NCI-H524 (cell line): ENCODE results near the gene PLA2G12A.
"Not testable (repeated sequence)": the region's sequence is repeated elsewhere in the genome, so short reads cannot be mapped to it uniquely, and the experiment has no call there.

Experiments
- DNase-seq, 2 experiments: peaks; one replicate each; lab custom pipeline; 2025; lab: John Stamatoyannopoulos, UW

The PLA2G12A gene

DNA sequence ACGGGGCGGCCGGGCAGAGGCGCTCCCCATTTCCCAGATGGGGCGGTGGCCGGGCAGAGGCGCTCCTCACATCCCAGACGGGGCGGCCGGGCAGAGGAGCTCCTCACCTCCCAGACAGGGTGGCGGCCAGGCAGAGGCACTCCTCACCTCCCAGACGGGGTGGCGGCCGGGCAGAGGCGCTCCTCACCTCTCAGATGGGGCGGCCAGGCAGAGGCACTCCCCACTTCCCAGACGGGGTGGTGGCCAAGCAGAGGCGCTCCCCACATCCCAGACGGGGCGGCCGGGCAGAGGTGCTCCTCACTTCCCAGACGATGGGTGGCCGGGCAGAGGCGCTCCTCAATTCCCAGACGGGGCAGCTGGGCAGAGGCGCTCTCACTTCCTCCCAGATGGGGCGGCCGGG lies 51.4 kb downstream of the PLA2G12A start:
- DNase-seq = not testable (repeated sequence)

DNA sequence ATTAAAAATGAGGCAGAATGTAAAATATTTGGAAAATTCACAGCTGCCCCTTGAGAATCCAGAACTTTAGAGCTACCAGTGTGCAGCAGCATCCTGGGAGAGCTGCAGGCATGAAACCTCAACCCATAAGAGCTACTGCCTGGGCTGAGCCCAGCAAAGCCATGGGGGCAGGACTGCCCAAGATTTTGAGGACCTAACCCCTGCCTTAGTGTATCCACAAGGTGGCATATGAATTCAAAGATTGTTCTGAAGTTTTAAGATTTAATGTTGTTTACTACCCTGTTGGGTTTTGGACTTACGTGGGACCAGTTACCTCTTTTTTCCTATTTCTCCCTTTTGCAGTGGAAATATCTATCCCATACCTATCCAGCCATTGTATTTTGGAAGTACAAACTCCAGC lies 53.0 kb downstream of the PLA2G12A start:
- no peak for DNase-seq

DNA sequence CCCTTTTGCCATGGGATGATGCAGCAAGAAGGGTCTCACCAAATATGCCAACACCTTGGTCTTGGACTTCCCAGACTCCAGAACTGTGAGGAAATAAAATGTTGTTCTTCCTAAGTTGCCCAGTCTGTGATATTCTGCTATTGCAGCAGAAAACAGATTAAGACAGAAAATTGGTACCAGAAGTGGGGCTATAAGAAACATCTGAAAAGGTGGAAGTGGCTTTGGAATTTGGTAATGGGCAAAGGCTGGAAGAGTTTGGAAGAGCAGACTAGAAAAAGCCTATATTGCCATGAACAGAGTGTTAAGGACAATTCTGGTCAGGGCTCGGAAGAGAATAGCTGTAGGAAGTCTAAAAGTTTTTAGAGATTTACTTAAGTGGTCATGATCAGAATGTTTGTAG lies 54.0 kb downstream of the PLA2G12A start:
- DNase-seq = no peak

DNA sequence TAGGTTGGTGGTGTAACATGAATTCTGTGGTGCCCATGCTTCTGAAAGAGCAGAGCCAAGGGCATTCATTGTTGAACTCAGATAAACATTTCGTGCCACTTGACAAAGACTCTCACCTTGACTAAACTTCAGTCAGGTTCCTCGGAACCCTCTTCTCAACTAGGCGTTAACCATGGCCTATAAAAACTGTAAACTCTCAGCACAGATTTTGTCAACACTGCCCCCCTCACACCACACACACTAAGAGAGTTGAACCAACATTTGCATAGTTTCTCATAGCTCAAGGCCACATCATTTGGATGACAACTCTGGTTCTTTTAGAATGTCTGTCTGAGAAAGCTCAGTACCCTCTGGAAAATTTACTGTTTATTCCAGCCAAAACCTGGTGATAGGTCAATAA lies 54.7 kb downstream of the PLA2G12A start:
- DNase-seq = no peak

DNA sequence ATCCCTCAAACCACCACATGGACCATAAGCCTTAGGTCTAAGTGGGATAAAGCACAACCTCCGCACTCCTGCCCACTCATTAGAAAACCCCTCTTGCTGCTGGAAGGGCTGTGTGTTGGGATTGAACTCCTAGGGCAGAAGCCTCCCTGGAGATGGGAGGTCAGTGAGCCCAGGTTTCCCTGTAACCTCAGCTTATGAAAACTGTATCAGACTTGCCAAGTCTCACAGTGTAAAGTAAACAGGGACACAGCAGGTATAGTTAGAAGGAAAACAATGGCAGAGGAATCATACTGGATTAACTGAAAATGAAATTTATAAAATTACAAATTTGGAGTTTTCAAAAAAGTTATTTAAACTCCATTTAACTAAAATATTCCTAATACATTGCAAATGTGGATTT lies 56.6 kb downstream of the PLA2G12A start:
- DNase-seq = no peak

DNA sequence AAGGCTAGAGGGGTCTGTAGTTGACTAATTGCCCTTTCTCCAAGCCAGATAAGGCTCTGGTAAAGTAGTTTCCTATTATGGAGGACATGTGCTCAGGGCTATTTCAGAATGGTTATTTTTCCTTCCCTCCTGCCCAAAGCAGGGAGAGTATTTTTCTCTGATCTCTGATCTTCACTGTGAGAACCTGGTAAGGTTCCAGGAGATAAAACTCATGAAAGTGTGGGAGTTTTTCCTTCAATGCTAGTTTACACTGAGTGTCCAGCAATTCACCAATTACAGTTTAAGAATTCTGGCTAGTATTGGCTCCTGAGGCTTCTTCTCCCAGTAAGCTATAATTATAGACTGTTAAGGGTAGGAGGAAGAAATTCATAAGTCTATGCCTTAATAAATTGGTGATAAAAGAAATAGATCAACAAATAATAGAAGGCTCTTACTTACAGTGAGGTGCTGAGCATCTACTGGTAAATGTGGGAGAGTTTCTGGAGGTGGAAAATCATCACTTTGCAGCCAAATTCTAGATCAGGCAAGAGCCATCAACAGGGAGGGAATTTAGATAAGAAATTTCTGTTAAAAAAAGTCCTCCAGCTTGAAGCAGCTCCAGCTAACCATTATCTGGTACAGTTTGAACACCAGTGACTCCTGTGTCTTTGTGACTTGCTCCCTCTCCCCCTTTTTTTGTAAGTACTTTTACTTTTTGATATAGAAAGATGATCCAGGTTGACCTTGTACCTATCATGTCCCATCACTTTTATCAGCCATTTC lies 57.5 kb downstream of the PLA2G12A start:
- DNase-seq = no peak

DNA sequence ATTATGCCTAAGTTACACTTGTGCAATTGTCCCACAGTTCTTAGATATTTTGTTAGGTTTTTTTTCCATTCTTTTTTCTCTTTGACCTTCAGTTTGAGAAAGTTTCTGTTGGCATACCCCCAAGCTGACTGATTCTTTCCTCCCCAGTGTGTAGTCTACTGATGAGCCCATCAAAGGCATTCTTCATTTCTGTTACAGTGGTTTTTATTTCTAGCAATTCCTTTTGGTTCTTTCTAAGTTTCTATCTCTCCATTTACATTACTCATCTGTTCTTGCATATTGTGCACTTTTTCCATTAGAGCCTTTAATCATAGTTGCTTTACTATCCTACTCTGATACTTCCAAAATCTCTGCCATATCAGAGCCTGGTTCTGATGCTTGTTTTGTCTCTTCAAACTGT lies 58.5 kb downstream of the PLA2G12A start:
- no peak for DNase-seq

DNA sequence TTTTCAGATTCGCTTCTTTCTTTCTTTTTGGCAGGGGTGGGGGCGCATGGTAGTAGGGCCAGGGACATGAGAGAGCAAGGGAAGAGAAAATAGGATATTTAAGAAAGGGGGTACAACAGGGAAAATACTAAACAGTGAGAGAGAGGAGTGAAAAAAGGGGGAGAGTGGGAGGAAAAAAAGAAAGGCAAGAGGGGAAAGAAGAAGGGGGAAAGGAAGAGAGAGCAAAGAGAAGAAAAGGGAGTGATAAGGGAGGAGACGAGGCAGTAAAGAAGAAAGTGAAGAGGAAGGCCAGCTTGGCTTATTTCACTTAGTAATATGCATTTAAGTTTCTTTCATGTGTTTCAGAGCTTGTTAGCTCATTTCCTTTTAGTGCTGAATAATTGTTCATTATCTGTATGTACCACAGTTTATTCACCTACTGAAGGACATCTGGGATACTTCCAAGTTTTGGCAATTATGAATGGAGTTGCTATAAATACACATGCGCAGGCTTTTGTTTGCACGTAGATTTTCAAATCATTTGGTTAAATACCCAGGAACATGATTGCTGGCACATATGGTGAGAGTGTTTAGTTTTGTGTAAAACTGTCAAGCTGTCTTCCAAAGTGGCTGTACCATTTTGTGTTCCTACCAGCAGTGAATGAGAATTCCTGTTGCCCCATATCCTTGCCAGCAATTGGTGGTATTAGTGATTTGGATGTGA lies 63.9 kb downstream of the PLA2G12A start:
- DNase-seq = no peak

DNA sequence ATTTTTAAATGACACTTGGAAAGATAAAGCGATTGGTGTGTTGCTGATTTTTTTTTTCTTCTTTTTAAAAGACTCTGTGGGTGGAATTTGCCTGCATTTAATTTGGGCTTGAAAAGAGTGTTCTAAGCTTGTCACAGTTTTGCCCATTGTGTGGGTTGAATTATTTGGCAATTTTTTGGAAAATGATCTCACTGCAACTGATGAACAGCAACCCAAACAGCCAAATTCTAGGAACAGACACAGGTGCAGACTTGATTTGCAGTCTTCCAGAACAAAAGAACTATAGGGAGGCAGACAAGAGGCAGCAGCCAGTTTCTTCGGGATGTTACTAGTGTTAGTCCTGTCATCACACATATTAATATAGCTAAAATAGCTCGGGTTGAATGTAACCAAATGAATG lies 67.1 kb downstream of the PLA2G12A start:
- DNase-seq = no peak

DNA sequence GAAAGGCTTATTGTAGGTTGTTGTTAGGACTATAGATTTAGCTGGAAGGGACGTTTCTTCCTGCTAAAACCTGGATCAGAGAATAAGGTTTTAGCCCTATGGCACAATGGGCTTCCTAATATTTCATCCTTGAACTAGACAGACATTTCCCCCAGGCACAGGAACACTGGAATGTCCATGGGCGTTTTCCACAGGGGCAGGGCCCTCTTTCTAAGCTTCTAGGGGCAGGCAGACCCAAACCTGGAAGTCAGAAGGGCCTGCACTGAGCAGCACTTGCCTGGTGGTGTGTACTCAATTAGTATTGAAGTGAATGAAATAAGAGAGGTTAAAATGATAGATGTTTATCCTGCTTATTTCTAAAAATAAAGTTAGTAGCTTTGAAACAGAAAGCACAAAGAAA lies 67.8 kb downstream of the PLA2G12A start:
- DNase-seq = no peak
